PFSK-1 (cell line): Measurements from ENCODE around the gene CEP83.

Experiments used
- POLR2AphosphoS5 ChIP-seq: IDR thresholded peaks from 2 replicates; pipeline ENCODE4 v1.6.1; 2012; ENCODE audit warnings: low read depth, mild to moderate bottlenecking, control low read depth, low read length, moderate library complexity
- TAF1 ChIP-seq: IDR thresholded peaks from 2 replicates; pipeline ENCODE4 v1.6.1; 2012; ENCODE audit warnings: low read length, control low read depth, borderline replicate concordance; ENCODE audit not compliant: insufficient read depth
- TF ChIP-seq, protein P1 (sequence below), 2 experiments: IDR thresholded peaks; 2 replicates each; pipeline versions ENCODE4 v1.6.1 to v1.8.0; 2011 to 2012; ENCODE audit warnings: low read depth in 2 of 2, low read length in 2 of 2, control low read depth in 1 of 2, inconsistent platforms in 1 of 2, mild to moderate bottlenecking in 1 of 2, moderate library complexity in 1 of 2; ENCODE audit not compliant: insufficient read depth in 1 of 2

DNA sequence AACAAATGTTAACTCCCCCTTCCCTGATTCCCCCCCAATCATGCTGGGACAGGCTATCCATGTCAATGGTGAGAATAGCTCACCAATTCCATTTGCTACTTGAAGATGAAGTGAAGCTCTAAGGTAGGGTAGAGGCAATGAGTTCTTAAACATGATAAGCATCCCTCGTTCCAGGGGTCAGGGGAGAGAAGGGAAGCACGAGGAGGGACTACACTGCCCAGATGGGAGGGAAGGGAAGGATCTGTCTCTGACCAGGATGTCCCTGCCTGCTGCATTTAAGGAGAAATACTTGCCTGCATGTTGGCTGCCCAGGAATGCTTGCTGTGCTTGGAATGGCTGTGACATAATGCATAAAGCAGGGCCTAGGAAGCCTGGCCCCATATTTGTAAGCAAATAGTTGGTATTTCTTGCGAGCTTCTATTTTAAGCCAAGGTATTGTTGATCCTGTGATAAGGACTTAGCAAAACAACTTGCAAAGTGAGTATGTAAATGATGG lies 155.1 kb downstream of the CEP83 start:
- TF ChIP-seq TAF1: no peak
- TF ChIP-seq, protein P1, sequence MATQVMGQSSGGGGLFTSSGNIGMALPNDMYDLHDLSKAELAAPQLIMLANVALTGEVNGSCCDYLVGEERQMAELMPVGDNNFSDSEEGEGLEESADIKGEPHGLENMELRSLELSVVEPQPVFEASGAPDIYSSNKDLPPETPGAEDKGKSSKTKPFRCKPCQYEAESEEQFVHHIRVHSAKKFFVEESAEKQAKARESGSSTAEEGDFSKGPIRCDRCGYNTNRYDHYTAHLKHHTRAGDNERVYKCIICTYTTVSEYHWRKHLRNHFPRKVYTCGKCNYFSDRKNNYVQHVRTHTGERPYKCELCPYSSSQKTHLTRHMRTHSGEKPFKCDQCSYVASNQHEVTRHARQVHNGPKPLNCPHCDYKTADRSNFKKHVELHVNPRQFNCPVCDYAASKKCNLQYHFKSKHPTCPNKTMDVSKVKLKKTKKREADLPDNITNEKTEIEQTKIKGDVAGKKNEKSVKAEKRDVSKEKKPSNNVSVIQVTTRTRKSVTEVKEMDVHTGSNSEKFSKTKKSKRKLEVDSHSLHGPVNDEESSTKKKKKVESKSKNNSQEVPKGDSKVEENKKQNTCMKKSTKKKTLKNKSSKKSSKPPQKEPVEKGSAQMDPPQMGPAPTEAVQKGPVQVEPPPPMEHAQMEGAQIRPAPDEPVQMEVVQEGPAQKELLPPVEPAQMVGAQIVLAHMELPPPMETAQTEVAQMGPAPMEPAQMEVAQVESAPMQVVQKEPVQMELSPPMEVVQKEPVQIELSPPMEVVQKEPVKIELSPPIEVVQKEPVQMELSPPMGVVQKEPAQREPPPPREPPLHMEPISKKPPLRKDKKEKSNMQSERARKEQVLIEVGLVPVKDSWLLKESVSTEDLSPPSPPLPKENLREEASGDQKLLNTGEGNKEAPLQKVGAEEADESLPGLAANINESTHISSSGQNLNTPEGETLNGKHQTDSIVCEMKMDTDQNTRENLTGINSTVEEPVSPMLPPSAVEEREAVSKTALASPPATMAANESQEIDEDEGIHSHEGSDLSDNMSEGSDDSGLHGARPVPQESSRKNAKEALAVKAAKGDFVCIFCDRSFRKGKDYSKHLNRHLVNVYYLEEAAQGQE (IDR thresholded peaks at IDR 0.05; ENCODE audit: insufficient read depth in 1 of 2, low read depth in 2 of 2, low read length in 2 of 2): no peak
- TF ChIP-seq POLR2AphosphoS5: no peak
